Measurements from ENCODE around the gene FBXL17. TPM values are rescaled to one million over a fixed set of nuclear protein-coding genes. Genes with fewer than 3 reads are reported as not detected.

Gene FBXL17
- total and polyA plus RNA-seq, 9 of the 15 experiments (the other 6 are each of a cell fraction or from before 2014, with no cell fraction given), result 0.32 to 5.4 (median 1.8) TPM

GRCh38 chr5:107990881-107991810 is 390.8 kb downstream of the FBXL17 start:
- ATAC-seq, result no peak
- TF ChIP-seq ZNF584 (CRISPR knock-in tag; IDR thresholded peaks at IDR 0.05; ENCODE audit: low read depth) (no peak), RBBP5 (IDR thresholded peaks at IDR 0.05; ENCODE audit: borderline replicate concordance, insufficient read depth, low read length, poor library complexity, severe bottlenecking) (no peak), CREB1 (IDR thresholded peaks at IDR 0.05) (no peak), CREB1 (CRISPR knock-in tag; IDR thresholded peaks at IDR 0.05) (no peak), GTF2F1 (IDR thresholded peaks at IDR 0.05; ENCODE audit: low read depth, low read length) (no peak), ZNF431 (CRISPR knock-in tag; IDR thresholded peaks at IDR 0.05) (no peak), ZNF280B (CRISPR knock-in tag; IDR thresholded peaks at IDR 0.05) (no peak), PHTF2 (CRISPR knock-in tag; IDR thresholded peaks at IDR 0.05) (no peak), ZSCAN29 (IDR thresholded peaks at IDR 0.05) (no peak), ZNF785 (CRISPR knock-in tag; IDR thresholded peaks at IDR 0.05) (no peak), RNF219 (CRISPR knock-in tag; IDR thresholded peaks at IDR 0.05) (no peak), ZNF133 (CRISPR knock-in tag; IDR thresholded peaks at IDR 0.05) (no peak)
- H3K9me3 ChIP-seq (replicated peaks; ENCODE audit: control insufficient read depth, insufficient read depth, low read depth, low read length), result no peaks in the 10 kb centered on the region; the same call in 1 of the 2 replicates
- H3K4me3 ChIP-seq, result no peak overlapping the region
- no peaks in the 10 kb centered on the region for H3K9me1 ChIP-seq (ENCODE audit: control insufficient read depth, insufficient read depth, low read length)
- no peaks in the 10 kb centered on the region for H3K79me2 ChIP-seq (ENCODE audit: control insufficient read depth, insufficient read depth, low read length)
- no peaks in the 10 kb centered on the region for H4K20me1 ChIP-seq (replicated peaks; ENCODE audit: control insufficient read depth, insufficient read depth, low read length)
- H3K27ac ChIP-seq (ENCODE audit: extremely low read depth, low read depth, low read length), result no peak overlapping the region
- no peak overlapping the region for H3K9ac ChIP-seq (ENCODE audit: insufficient read depth in 1 of 2, low read depth in 2 of 2, low read length in 2 of 2)
- FAIRE-seq, result no peak
- under 1% methylated on average over 7 of the region's 7 CpGs for WGBS (ENCODE audit: insufficient coverage, low coverage, missing lambda C conversion rate)
- CTCF ChIA-PET (ENCODE audit: low intra/inter-chr PET ratio), result no interaction called here
- H3K27me3 ChIP-seq (ENCODE audit: control insufficient read depth in 2 of 2, insufficient read depth in 2 of 2, low read length in 2 of 2), result no peaks in the 10 kb centered on the region
- BruUV-seq (replicated peaks), result no TSS peak
- no peak overlapping the region for H2AFZ ChIP-seq (ENCODE audit: low read depth, low read length)
- DNase-seq (ENCODE audit: extremely low read depth in 1 of 4, low spot score in 3 of 4), result no peak
- intact Hi-C loops (cut with micrococcal nuclease) (no loop called here), in situ Hi-C loops (cut with MboI) (no loop called here)
- no peaks in the 10 kb centered on the region for H3K36me3 ChIP-seq (ENCODE audit: control insufficient read depth, insufficient read depth, low read length)
- H3K4me2 ChIP-seq (ENCODE audit: insufficient read depth, low read length), result no peak overlapping the region
- POLR2A ChIA-PET, result interaction anchor here (0.6 to 1.8 kb wide), 2 partner anchors 11 to 14 kb away, joined by 3 to 5 read pairs; no protein-coding TSS in a partner anchor
- H3K4me1 ChIP-seq (replicated peaks in 1 of 2; ENCODE audit: control insufficient read depth in 2 of 2, insufficient read depth in 2 of 2, low read length in 2 of 2), result no peaks in the 10 kb centered on the region

All from K562 (cell line).